ENCODE results near the gene NDUFAF3. TPM values are rescaled to one million over a fixed set of nuclear protein-coding genes. Genes with fewer than 3 reads are reported as not detected.

Gene NDUFAF3
- total RNA-seq, 4 donors from 2014 or later, result 116 to 122 (median 118) TPM

DNA sequence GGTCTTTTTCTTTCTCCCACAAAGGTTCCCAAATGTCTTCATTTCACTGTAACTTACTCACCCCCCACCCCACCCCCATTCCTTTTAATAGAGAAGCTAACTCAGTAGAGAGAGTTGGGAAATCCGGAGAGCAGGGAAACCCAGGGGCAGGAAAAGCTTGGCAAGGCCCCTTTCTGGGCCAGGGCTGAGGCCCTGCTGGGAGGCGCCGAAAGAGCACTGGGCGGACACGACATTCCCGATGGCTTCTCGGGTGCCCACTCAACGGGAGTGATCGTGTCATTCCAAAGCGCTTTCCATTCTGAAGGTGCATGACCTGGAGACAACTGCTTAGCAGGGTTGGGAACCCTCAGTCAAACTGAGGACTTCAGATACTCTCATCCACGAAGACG is 2.0 kb upstream of the NDUFAF3 start:
- DNase-seq (ENCODE audit: low spot score in 2 of 2), result no peak
- WGBS, 2 donors, result 59 to 68% methylated on average over 12 of the region's 12 CpGs
- Histone ChIP-seq H3K4me3 (peak overlapping the region; percentile 69 to 92 (median 89)), H3K4me1 (peaks cover 0 to 54% (median 34%) of the 10 kb centered on the region in 4 donors), H3K36me3 (peaks cover 0 to 40% (median 11%) of the 10 kb centered on the region in 3 donors), H3K27ac (peak overlapping the region in 3 of 4 donors; percentile 99 to 100 (median 100)), H3K9me3 (no peaks in the 10 kb centered on the region), H3K27me3 (no peaks in the 10 kb centered on the region)
- TF ChIP-seq, protein P1, sequence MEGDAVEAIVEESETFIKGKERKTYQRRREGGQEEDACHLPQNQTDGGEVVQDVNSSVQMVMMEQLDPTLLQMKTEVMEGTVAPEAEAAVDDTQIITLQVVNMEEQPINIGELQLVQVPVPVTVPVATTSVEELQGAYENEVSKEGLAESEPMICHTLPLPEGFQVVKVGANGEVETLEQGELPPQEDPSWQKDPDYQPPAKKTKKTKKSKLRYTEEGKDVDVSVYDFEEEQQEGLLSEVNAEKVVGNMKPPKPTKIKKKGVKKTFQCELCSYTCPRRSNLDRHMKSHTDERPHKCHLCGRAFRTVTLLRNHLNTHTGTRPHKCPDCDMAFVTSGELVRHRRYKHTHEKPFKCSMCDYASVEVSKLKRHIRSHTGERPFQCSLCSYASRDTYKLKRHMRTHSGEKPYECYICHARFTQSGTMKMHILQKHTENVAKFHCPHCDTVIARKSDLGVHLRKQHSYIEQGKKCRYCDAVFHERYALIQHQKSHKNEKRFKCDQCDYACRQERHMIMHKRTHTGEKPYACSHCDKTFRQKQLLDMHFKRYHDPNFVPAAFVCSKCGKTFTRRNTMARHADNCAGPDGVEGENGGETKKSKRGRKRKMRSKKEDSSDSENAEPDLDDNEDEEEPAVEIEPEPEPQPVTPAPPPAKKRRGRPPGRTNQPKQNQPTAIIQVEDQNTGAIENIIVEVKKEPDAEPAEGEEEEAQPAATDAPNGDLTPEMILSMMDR (IDR thresholded peaks at IDR 0.05), result no peak
- TF ChIP-seq POLR2A (IDR thresholded peaks at IDR 0.05) (no peak), EP300 (IDR thresholded peaks at IDR 0.05) (no peak)

GRCh38 chr3:49020330-49021212 is 1.4 kb upstream of the NDUFAF3 start:
- Histone ChIP-seq H3K27ac (peak overlapping the region; percentile 96 to 100 (median 100)), H3K4me1 (peaks cover 0 to 61% (median 34%) of the 10 kb centered on the region in 4 donors), H3K36me3 (peaks cover 0 to 40% (median 8%) of the 10 kb centered on the region in 3 donors), H3K27me3 (no peaks in the 10 kb centered on the region), H3K4me3 (peak overlapping the region; percentile 69 to 92 (median 89)), H3K9me3 (no peaks in the 10 kb centered on the region)
- WGBS, 2 donors, result 1 to 2% methylated on average over 38 to 40 of the region's 51 CpGs
- DNase-seq (ENCODE audit: low spot score in 2 of 2), result no peak
- TF ChIP-seq POLR2A (IDR thresholded peaks at IDR 0.05) (no peak), EP300 (IDR thresholded peaks at IDR 0.05) (no peak)
- TF ChIP-seq, protein P1 (IDR thresholded peaks at IDR 0.05), result no peak

DNA sequence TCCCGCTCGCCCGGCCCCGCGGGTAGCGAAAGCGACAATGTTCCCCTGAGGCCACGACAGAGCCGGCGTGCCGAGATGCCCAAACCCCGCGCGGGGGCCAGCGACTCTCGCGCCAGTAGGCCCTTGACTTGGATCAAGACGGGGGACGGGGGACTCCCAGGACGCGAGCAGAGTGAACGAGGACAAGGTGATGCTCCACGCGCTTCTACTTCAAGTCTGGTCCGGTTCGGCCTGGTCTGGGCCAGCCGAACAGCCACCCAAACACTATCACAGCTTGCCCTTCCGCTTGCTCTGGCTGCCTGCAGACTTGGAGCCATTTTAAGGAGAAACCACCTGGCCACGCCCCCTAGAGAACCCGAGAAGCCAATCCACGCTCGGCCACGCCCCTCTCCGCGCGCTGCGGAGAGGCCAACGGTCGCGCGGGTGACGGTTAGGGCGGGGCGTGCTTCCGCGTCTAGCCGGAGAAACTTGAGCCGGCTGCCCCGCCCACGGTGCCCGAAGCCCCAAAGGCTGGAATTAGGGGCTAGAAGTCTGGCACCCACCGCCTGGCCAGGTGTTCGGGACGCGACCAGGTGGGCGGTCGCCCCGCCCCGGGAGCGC is 608 bp upstream of the NDUFAF3 start:
- peaks cover 0 to 42% (median 8%) of the 10 kb centered on the region in 3 donors for H3K36me3 ChIP-seq
- peak; percentile 100 for DNase-seq (ENCODE audit: low spot score in 2 of 2)
- H3K27ac ChIP-seq, result peak overlapping the region; percentile 96 to 100 (median 100)
- WGBS, 2 donors, result 0% methylated on average over 23 to 48 of the region's 60 CpGs
- H3K4me1 ChIP-seq, result peaks cover 0 to 68% (median 34%) of the 10 kb centered on the region in 4 donors
- H3K27me3 ChIP-seq, result no peaks in the 10 kb centered on the region
- TF ChIP-seq POLR2A (IDR thresholded peaks at IDR 0.05) (peak; percentile 95 to 99), EP300 (IDR thresholded peaks at IDR 0.05) (peak; percentile 72 to 99)
- TF ChIP-seq, protein P1 (IDR thresholded peaks at IDR 0.05), result no peak
- H3K4me3 ChIP-seq, result peak overlapping the region; percentile 69 to 92 (median 89)
- no peaks in the 10 kb centered on the region for H3K9me3 ChIP-seq

DNA sequence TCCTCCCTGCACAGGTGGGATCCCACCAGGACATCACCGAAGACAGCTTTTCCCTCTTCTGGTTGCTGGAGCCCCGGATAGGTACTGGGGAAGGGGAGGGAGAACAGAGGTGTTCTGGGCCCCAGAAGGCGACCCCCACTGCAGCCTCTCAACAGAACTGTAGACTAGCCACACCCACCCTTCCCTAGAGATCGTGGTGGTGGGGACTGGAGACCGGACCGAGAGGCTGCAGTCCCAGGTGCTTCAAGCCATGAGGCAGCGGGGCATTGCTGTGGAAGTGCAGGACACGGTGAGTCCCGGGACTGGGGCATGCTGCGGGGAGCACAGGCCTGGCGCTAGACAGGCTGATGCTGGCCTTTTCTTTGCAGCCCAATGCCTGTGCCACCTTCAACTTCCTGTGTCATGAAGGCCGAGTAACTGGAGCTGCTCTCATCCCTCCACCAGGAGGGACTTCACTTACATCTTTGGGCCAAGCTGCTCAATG is 809 bp downstream of the NDUFAF3 start:
- H3K27me3 ChIP-seq, result no peaks in the 10 kb centered on the region
- H3K27ac ChIP-seq, result peak overlapping the region; percentile 96 to 100 (median 100)
- TF ChIP-seq EP300 (IDR thresholded peaks at IDR 0.05) (no peak), POLR2A (IDR thresholded peaks at IDR 0.05) (no peak)
- TF ChIP-seq, protein P1 (IDR thresholded peaks at IDR 0.05), result no peak
- no peak for DNase-seq (ENCODE audit: low spot score in 2 of 2)
- peaks cover 0 to 66% (median 27%) of the 10 kb centered on the region in 4 donors for H3K4me1 ChIP-seq
- peaks cover 0 to 45% (median 8%) of the 10 kb centered on the region in 3 donors for H3K36me3 ChIP-seq
- H3K9me3 ChIP-seq, result no peaks in the 10 kb centered on the region
- 17 to 50% methylated on average over 6 to 11 of the region's 12 CpGs for WGBS, 2 donors
- H3K4me3 ChIP-seq, result peak overlapping the region; percentile 69 to 92 (median 89)

All from tibial nerve (tissue), 4 donors.